K562 (cell line): ENCODE results near the gene STK17A. TPM values are rescaled to one million over a fixed set of nuclear protein-coding genes. Genes with fewer than 3 reads are reported as not detected.

Source experiments
- ATAC-seq: fragments of 200-7000 bp; cut with Tn5 transposase; 3 replicates; pipeline ENCODE4 v1.9.1; 2020; ENCODE audit warnings: moderate library complexity
- BruUV-seq: library from RNA; stranded (reverse); fragments of 400-500 nt; replicated peaks from 2 replicates; lab custom pipeline; 2021; lab: Mats Ljungman, UMichigan
- CTCF ChIA-PET: fragments of 300-600 bp; formaldehyde crosslinking; extraction: SDS; loops from one replicate; lab custom pipeline; 2021; ENCODE audit warnings: low intra/inter-chr PET ratio; lab: Yijun Ruan, JAX
- POLR2A ChIA-PET: fragments of 300-600, 350-650 bp; sonication (Branson Sonifier 250); formaldehyde crosslinking; extraction: SDS; loops from one replicate; lab custom pipeline; 2021; ENCODE audit warnings: antibody characterized with exemption, inconsistent platforms; lab: Yijun Ruan, JAX
- DNase-seq, 4 experiments: peaks; one replicate each; pipeline versions ENCODE4 v3.0.0 to v3.0.0-alpha.2; 2011 to 2018; ENCODE audit warnings: low spot score in 3 of 4, mixed read lengths in 3 of 4; ENCODE audit errors: extremely low read depth in 1 of 4
- FAIRE-seq: peaks from 2 replicates; lab custom pipeline; 2011; peaks lifted over from hg19 to GRCh38; lab: Jason Lieb, UNC
- H2AFZ ChIP-seq: 2 replicates; pipeline ENCODE4 v1.6.0; 2011; ENCODE audit warnings: low read depth, low read length, control low read depth, inconsistent platforms
- H3K27ac ChIP-seq: fragments of 200-600 bp; 3 replicates; pipeline ENCODE4 v1.8.0; 2011; ENCODE audit warnings: low read depth, mild to moderate bottlenecking, control low read depth, inconsistent platforms, low read length, moderate library complexity, mixed read lengths; ENCODE audit errors: extremely low read depth
- H3K27me3 ChIP-seq, 2 experiments: fragments of 300-600 bp in 1 of 2; 2 replicates in 1 of 2; 3 replicates in 1 of 2; pipeline versions ENCODE4 v1.6.0 to v1.8.0; 2011; ENCODE audit warnings: inconsistent platforms in 2 of 2, low read length in 2 of 2, mild to moderate bottlenecking in 1 of 2, mixed read lengths in 1 of 2, moderate library complexity in 1 of 2; ENCODE audit not compliant: control insufficient read depth in 2 of 2, insufficient read depth in 2 of 2
- H3K36me3 ChIP-seq: fragments of 300-600 bp; 3 replicates; pipeline ENCODE4 v1.8.0; 2011; ENCODE audit warnings: mild to moderate bottlenecking, low read length, inconsistent platforms; ENCODE audit not compliant: control insufficient read depth, insufficient read depth
- H3K4me1 ChIP-seq, 2 experiments: fragments of 200-600 bp in 1 of 2; replicated peaks in 1 of 2; 2 replicates in 1 of 2; 3 replicates in 1 of 2; pipeline versions ENCODE4 v1.5.1 to v1.8.0; 2011; ENCODE audit warnings: inconsistent platforms in 2 of 2, low read length in 2 of 2, mild to moderate bottlenecking in 1 of 2, mixed read lengths in 1 of 2, moderate library complexity in 1 of 2; ENCODE audit not compliant: control insufficient read depth in 2 of 2, insufficient read depth in 2 of 2
- H3K4me2 ChIP-seq: 2 replicates; pipeline ENCODE4 v1.6.1; 2011; ENCODE audit warnings: low read length, control low read depth, inconsistent platforms, mixed read lengths; ENCODE audit not compliant: insufficient read depth
- H3K4me3 ChIP-seq: fragments of 200-600 bp; sonication (generic), shearing (Covaris generic); 2 replicates; pipeline ENCODE4 v1.5.1; 2016; ENCODE audit warnings: control low read depth, inconsistent platforms
- H3K79me2 ChIP-seq: fragments of 200-600 bp; 3 replicates; pipeline ENCODE4 v1.8.0; 2011; ENCODE audit warnings: low read length, inconsistent platforms; ENCODE audit not compliant: control insufficient read depth, insufficient read depth
- H3K9ac ChIP-seq, 2 experiments: 2 replicates each; pipeline versions ENCODE4 v1.6.0 to v1.6.1; 2011; ENCODE audit warnings: low read depth in 2 of 2, low read length in 2 of 2, control low read depth in 1 of 2, inconsistent platforms in 1 of 2, mild to moderate bottlenecking in 1 of 2, mixed read lengths in 1 of 2; ENCODE audit not compliant: insufficient read depth in 1 of 2
- H3K9me1 ChIP-seq: one replicate; pipeline ENCODE4 v1.6.0; 2011; ENCODE audit warnings: inconsistent platforms, mild to moderate bottlenecking, low read length, moderate library complexity; ENCODE audit not compliant: control insufficient read depth, insufficient read depth
- H3K9me3 ChIP-seq: replicated peaks from 2 replicates; pipeline ENCODE4 v1.5.1; 2011; ENCODE audit warnings: low read depth, low read length, inconsistent platforms; ENCODE audit not compliant: control insufficient read depth, insufficient read depth
- H4K20me1 ChIP-seq: replicated peaks from 2 replicates; pipeline ENCODE4 v1.6.1; 2011; ENCODE audit warnings: low read length, inconsistent platforms, mixed read lengths; ENCODE audit not compliant: control insufficient read depth, insufficient read depth
- CBFA2T2 ChIP-seq: fragments of 450-650 bp; conservative IDR thresholded peaks from 2 replicates; pipeline ENCODE4 v1.6.1; 2017; ENCODE audit warnings: mild to moderate bottlenecking
- ILF3 ChIP-seq: fragments of 450-650 bp; IDR thresholded peaks from 2 replicates; pipeline ENCODE4 v1.6.1; 2018; ENCODE audit warnings: antibody characterized with exemption, mild to moderate bottlenecking, moderate library complexity, borderline replicate concordance
- LARP7 ChIP-seq: fragments of 450-650 bp; IDR thresholded peaks from 2 replicates; pipeline ENCODE4 v1.6.1; 2016
- MED1 ChIP-seq: sonication (generic); formaldehyde crosslinking; IDR thresholded peaks from 2 replicates; pipeline ENCODE4 v1.8.1; 2023; ENCODE audit warnings: missing genetic modification reagents, borderline replicate concordance
- MEF2A ChIP-seq: IDR thresholded peaks from 2 replicates; pipeline ENCODE4 v1.6.1; 2011; ENCODE audit warnings: low read depth, mild to moderate bottlenecking, low read length, moderate library complexity; ENCODE audit not compliant: control insufficient read depth
- PTTG1 ChIP-seq: fragments of 450-650 bp; IDR thresholded peaks from 2 replicates; pipeline ENCODE4 v1.6.1; 2016; ENCODE audit warnings: low read depth, mild to moderate bottlenecking, missing genetic modification characterization, missing compliant biosample characterization
- RBM22 ChIP-seq: fragments of 200-400 bp; formaldehyde crosslinking; IDR thresholded peaks from 2 replicates; pipeline ENCODE4 v1.6.1; 2018; ENCODE audit warnings: low read length, low read depth; ENCODE audit not compliant: poor library complexity, severe bottlenecking
- RFX1 ChIP-seq: fragments of 450-650 bp; IDR thresholded peaks from 2 replicates; pipeline ENCODE4 v1.6.1; 2016; ENCODE audit warnings: mild to moderate bottlenecking, moderate library complexity
- ZBTB1 ChIP-seq: sonication (generic); formaldehyde crosslinking; IDR thresholded peaks from 2 replicates; pipeline ENCODE4 v1.8.1; 2023; ENCODE audit warnings: missing genetic modification reagents, low read depth, mild to moderate bottlenecking, borderline replicate concordance
- WGBS: fragments of 100-300 bp; shearing (Covaris generic); methylation state at CpG from one replicate; pipeline ENCODE4 v1.1.6; 2016; ENCODE audit warnings: low coverage, mixed read lengths; ENCODE audit not compliant: insufficient coverage; ENCODE audit errors: missing lambda C conversion rate; 5-methylcytosine and 5-hydroxymethylcytosine counted together
- in situ Hi-C: fragments of 300-500 bp; cut with MboI; formaldehyde crosslinking; loops from 4 replicates; pipeline ENCODE4 v1.15.0; 2018; ENCODE audit warnings: inconsistent platforms, mixed read lengths
- intact Hi-C: fragments of 100-400 bp; cut with micrococcal nuclease; formaldehyde crosslinking; loops from 2 replicates; pipeline ENCODE4 v1.14.2; 2022
- polyA plus RNA-seq, 8 experiments: library from polyadenylated mRNA; depleted of rRNA in 4 of 8; stranded (reverse) in 5 of 8; unstranded in 3 of 8; fragments of >200 nt; fragmentation: Nextera tagmentation in 2 of 8; fragmentation: Illumina TruSeq in 1 of 8; extraction: Ambion mirVana in 2 of 8; extraction: Trizol in 1 of 8; gene quantifications; 2 replicates each; pipeline versions ENCODE4 v1.2.1 to v1.2.3, GENCODE V29; 2011 to 2014; ENCODE audit warnings: inconsistent platforms in 1 of 8, missing spikeins in 1 of 8
- total RNA-seq, 7 experiments: library from RNA; depleted of rRNA in 6 of 7; stranded (reverse); fragments of >200 nt in 6 of 7; fragmentation: Illumina TruSeq in 2 of 7; extraction: Trizol in 2 of 7; gene quantifications; 2 replicates each; pipeline versions ENCODE4 v1.2.1 to v1.2.3, GENCODE V29; 2011 to 2021; ENCODE audit warnings: low replicate concordance in 1 of 7
- TF ChIP-seq, protein P1 (sequence below): fragments of 250-450 bp; sonication (Bioruptor Pico); IDR thresholded peaks from 2 replicates; pipeline ENCODE4 v1.8.0; 2022; ENCODE audit warnings: inconsistent platforms, mild to moderate bottlenecking, moderate library complexity, borderline replicate concordance
- TF ChIP-seq, protein P2 (sequence below), 3 experiments: fragments of 200-800 bp in 1 of 3; sonication (Bioruptor generic) in 1 of 3; sonication (generic) in 1 of 3; formaldehyde crosslinking in 1 of 3; IDR thresholded peaks; 2 replicates each; pipeline versions ENCODE4 v1.6.1 to v1.8.0; 2016 to 2022; ENCODE audit warnings: mild to moderate bottlenecking in 2 of 3, missing compliant biosample characterization in 2 of 3, missing genetic modification characterization in 2 of 3, missing genetic modification reagents in 1 of 3

The STK17A gene
- total and polyA plus RNA-seq, 9 of the 15 experiments (the other 6 are each of a cell fraction or from before 2014, with no cell fraction given): 3.4 to 16.3 (median 13.2) TPM

DNA sequence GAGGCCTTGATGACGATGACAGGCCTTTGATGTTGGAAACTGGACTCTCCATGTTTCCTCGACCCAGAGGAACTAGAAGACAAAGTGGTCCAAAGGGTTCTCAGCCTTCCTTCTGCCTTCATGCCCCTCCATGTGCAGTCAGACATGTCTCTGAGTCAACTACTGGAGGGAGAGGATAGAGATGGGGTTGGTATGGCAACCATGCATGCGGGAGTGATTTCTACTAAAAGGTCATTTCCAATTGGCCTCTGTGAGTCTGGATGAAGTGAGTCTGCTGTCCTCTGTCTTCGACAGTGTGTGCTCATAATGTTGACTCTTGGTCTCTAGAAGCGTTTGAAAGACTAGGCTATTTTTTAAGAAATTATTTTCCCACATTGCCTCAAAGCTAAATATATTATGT is 29.2 kb downstream of the STK17A start:
- in situ Hi-C loops: no loop called here
- DNase-seq (no peak), ATAC-seq (no peak), FAIRE-seq (no peak)
- H3K9ac ChIP-seq: no peak overlapping the region
- H3K36me3 ChIP-seq: peaks cover 34% of the 10 kb centered on the region
- H3K79me2 ChIP-seq: no peaks in the 10 kb centered on the region
- no peak overlapping the region for H3K4me2 ChIP-seq
- BruUV-seq: no TSS peak
- no peak overlapping the region for H3K27ac ChIP-seq
- H3K9me3 ChIP-seq: no peaks in the 10 kb centered on the region
- intact Hi-C loops: no loop called here
- H3K9me1 ChIP-seq: no peaks in the 10 kb centered on the region
- ChIA-PET CTCF (no interaction called here), POLR2A (no interaction called here)
- TF ChIP-seq MED1 (CRISPR knock-in tag): no peak
- TF ChIP-seq RFX1: peak; percentile 44; the same call in 1 of the 2 replicates
- no peak overlapping the region for H2AFZ ChIP-seq
- H3K4me1 ChIP-seq: no peaks in the 10 kb centered on the region
- H3K4me3 ChIP-seq: no peak overlapping the region
- no peaks in the 10 kb centered on the region for H4K20me1 ChIP-seq
- no peaks in the 10 kb centered on the region for H3K27me3 ChIP-seq
- WGBS: 80% methylated on average over 5 of the region's 5 CpGs

DNA sequence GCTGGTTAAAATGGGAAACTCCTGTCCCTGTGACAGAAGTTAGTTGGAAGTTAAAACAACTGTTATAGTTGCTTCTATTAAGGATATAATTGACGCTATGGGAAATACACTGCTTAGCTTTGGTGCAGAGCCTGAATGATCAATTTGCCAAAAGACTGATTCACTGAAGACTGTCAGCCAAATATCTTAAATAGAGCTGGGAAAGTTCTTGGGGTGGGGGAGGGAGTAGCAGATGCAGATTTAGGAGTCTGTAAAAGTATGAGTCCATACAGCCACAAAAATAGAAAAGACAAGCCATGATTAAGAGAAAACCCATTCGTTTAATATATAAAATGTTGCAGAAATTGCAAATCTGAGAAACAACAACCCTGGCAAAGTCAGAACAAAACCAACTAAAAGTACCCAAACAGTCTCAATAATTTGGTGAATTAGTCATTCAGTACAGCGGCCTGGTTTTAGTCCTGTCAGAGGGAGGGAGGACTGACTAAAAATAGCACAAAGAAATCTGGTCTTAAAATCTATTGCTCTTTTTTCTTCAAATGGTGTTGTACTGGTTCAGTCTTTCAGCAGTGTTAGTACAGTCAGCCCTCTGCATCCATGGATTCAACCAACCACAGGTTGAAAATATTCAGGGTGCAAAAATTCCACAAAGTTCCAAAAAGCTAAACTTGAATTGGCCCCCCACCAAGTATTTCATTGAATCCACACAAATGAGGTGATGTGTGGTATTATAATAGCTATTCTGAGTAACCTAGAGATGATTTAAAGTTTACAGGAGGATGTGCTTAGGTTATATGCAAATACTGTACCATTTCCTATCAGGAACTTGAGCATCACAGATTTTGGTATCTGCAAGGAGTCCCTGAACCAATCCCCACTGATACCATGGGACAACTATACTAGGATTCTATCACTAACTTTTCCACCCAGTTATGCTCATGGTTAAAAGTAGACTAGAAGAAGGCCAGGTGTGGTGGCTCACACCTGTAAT is 30.0 kb downstream of the STK17A start:
- Histone ChIP-seq H3K9me3 (no peaks in the 10 kb centered on the region), H2AFZ (no peak overlapping the region), H3K4me1 (no peaks in the 10 kb centered on the region), H3K27me3 (no peaks in the 10 kb centered on the region), H3K9me1 (no peaks in the 10 kb centered on the region), H3K9ac (no peak overlapping the region), H3K4me2 (no peak overlapping the region), H3K36me3 (peaks cover 40% of the 10 kb centered on the region), H3K27ac (no peak overlapping the region), H3K79me2 (no peaks in the 10 kb centered on the region), H4K20me1 (no peaks in the 10 kb centered on the region), H3K4me3 (no peak overlapping the region)
- POLR2A ChIA-PET: interaction anchor here (0.6 kb wide), 2 partner anchors 280 to 1278 kb away, joined by 3 read pairs; no protein-coding TSS in a partner anchor
- 71% methylated on average over 3 of the region's 3 CpGs for WGBS
- FAIRE-seq (no peak), ATAC-seq (no peak), DNase-seq (no peak)
- intact Hi-C loops (no loop called here), in situ Hi-C loops (no loop called here)
- no TSS peak for BruUV-seq
- CTCF ChIA-PET: no interaction called here
- TF ChIP-seq MEF2A: no peak
- TF ChIP-seq ILF3: no peak
- no peak for TF ChIP-seq CBFA2T2
- no peak for TF ChIP-seq LARP7
- TF ChIP-seq, protein P1, sequence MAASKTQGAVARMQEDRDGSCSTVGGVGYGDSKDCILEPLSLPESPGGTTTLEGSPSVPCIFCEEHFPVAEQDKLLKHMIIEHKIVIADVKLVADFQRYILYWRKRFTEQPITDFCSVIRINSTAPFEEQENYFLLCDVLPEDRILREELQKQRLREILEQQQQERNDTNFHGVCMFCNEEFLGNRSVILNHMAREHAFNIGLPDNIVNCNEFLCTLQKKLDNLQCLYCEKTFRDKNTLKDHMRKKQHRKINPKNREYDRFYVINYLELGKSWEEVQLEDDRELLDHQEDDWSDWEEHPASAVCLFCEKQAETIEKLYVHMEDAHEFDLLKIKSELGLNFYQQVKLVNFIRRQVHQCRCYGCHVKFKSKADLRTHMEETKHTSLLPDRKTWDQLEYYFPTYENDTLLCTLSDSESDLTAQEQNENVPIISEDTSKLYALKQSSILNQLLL (CRISPR knock-in tag): no peak
- no peak for TF ChIP-seq RBM22
- TF ChIP-seq, protein P2, sequence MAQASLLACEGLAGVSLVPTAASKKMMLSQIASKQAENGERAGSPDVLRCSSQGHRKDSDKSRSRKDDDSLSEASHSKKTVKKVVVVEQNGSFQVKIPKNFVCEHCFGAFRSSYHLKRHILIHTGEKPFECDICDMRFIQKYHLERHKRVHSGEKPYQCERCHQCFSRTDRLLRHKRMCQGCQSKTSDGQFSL (CRISPR knock-in tag; IDR thresholded peaks at IDR 0.05): no peak
- TF ChIP-seq, protein P2 (tag; IDR thresholded peaks at IDR 0.05): no peak
- no peak for TF ChIP-seq ZBTB1 (CRISPR knock-in tag)
- no peak for TF ChIP-seq PTTG1
